Rectal smooth muscle tissue (tissue), 1 donor: ENCODE measurements around the gene TRAF3IP3.

Experiments
- H3K27ac ChIP-seq: one replicate; pipeline ENCODE4 v1.7.0; 2013; ENCODE audit warnings: low read depth, low read length, inconsistent platforms
- H3K27me3 ChIP-seq: one replicate; pipeline ENCODE4 v1.7.0; 2013; ENCODE audit warnings: low read length; ENCODE audit not compliant: control insufficient read depth, insufficient read depth
- H3K36me3 ChIP-seq: one replicate; pipeline ENCODE4 v1.7.0; 2013; ENCODE audit warnings: low read length; ENCODE audit not compliant: control insufficient read depth, insufficient read depth
- H3K4me1 ChIP-seq: one replicate; pipeline ENCODE4 v1.7.0; 2013; ENCODE audit warnings: low read length; ENCODE audit not compliant: control insufficient read depth, insufficient read depth
- H3K4me3 ChIP-seq: one replicate; pipeline ENCODE4 v1.7.0; 2013; ENCODE audit warnings: low read length
- H3K9ac ChIP-seq: one replicate; pipeline ENCODE4 v1.7.0; 2013; ENCODE audit warnings: low read length

TRAF3IP3 gene

DNA sequence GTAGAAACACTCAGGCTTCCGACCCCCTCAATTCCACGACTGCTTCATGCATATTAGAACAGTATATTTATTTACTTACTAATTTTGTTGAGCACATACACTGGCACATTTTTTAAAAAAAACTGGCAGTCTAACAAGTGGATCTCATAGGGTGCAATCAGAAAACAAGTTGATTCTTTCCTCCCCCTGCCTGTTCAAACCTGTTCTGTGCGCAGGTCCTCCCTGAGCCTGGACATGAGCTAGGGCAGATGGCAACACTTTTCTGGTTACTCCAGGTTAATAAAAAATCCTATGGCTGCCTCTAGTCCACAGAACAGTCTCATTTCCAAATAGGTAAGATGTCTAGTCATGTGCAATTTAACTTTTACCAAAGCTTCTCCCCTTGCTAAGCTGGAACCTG, 32.6 kb upstream of the TRAF3IP3 start:
- H3K4me3 ChIP-seq = no peak overlapping the region
- no peaks in the 10 kb centered on the region for H3K27me3 ChIP-seq
- H3K36me3 ChIP-seq = no peaks in the 10 kb centered on the region
- H3K27ac ChIP-seq = no peak overlapping the region
- no peak overlapping the region for H3K9ac ChIP-seq
- no peaks in the 10 kb centered on the region for H3K4me1 ChIP-seq

DNA sequence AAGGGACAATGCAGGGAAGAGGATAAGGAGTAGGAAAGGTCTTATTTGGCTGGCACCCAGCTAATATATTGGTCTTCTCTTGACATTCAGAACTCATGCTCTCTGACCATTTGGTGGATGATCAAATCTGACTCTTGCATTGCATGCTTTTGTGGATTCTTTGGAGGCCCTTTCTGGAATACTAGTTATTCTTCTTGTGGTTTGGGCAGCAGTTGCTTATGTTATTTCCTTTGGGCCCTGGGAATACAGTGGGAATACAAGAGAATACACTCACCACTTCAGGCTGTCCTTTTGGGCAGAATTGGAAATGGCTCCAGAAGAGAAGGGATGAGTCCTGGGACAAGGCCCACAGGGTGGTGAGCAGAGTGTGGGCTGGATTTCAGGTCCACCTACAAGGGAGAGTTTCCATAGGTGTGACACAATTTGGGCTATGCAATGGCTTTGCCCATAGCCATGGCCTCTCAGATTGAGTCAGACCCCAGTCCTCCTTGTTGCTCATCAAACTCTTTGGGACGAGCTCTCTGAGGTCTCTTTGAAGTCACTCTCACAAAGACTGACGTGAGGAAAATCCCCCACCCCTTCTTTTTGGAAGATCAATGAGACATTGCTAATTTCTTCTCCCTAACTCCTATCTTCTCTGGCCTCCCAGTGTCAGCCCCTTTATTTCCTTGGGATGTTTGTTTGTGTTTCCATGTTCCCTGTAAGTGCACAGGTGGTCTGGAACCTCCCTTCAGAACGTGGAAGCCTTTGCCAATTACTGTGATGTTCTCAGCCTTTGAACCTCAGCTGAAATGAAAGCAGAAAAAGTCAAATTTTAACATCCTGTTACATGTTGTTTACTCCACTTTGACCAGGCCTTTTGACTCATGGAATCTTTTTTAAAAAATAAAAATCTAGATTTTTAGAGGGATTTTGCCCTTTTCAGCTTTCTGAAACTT, 31.8 kb upstream of the TRAF3IP3 start:
- H3K9ac ChIP-seq = no peak overlapping the region
- H3K4me1 ChIP-seq = no peaks in the 10 kb centered on the region
- no peak overlapping the region for H3K27ac ChIP-seq
- H3K36me3 ChIP-seq = no peaks in the 10 kb centered on the region
- H3K27me3 ChIP-seq = no peaks in the 10 kb centered on the region
- H3K4me3 ChIP-seq = no peak overlapping the region

- H3K27ac ChIP-seq = no peak overlapping the region
- H3K27me3 ChIP-seq = no peaks in the 10 kb centered on the region
- H3K4me3 ChIP-seq = no peak overlapping the region
- H3K36me3 ChIP-seq = no peaks in the 10 kb centered on the region
- H3K4me1 ChIP-seq = no peaks in the 10 kb centered on the region
- H3K9ac ChIP-seq = no peak overlapping the region
Observed at GRCh38 chr1:209727286-209727685, 28.6 kb upstream of the TRAF3IP3 start.

DNA sequence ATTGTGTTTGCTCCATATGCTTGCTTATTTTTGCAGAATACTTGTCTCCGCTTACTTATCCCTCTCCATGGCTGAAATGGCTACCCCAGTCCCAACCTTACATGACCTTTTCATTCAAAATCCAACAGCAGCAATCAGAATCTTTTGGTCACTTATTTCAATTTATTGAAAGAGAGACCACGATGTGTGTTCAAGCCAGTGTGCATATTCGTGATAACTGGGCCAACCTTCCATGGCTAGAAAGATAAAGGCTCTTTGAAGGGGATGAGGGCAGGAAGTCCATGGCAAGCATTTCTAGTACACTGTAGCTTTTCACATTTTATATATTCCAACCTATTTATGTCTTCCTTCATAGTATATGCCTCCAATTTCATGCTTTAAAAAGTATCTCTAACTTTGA, 28.1 kb upstream of the TRAF3IP3 start:
- no peaks in the 10 kb centered on the region for H3K36me3 ChIP-seq
- no peak overlapping the region for H3K4me3 ChIP-seq
- H3K27ac ChIP-seq = no peak overlapping the region
- H3K4me1 ChIP-seq = no peaks in the 10 kb centered on the region
- H3K9ac ChIP-seq = no peak overlapping the region
- H3K27me3 ChIP-seq = no peaks in the 10 kb centered on the region

DNA sequence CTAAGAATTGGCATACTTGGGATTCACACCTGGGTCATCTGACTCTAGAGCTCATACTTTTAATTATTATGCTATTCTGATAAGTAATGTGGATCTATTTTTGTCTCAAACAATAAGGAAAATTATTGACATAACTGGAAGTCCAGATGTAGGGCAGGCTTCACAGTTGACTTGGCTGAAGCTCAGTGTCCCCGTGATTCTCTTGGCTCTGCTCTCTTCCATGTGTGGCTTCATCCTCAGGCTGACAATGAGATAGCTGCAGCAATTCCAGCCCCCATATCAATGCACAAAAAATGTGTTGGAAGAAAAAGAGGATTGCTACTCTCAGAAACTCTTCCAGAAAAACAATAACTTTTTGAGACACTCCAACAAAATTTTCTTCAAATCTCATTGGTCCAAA, 27.4 kb upstream of the TRAF3IP3 start:
- H3K36me3 ChIP-seq = no peaks in the 10 kb centered on the region
- H3K4me1 ChIP-seq = no peaks in the 10 kb centered on the region
- no peak overlapping the region for H3K9ac ChIP-seq
- H3K27ac ChIP-seq = no peak overlapping the region
- H3K27me3 ChIP-seq = no peaks in the 10 kb centered on the region
- H3K4me3 ChIP-seq = no peak overlapping the region

GRCh38 chr1:209729436-209729835, 26.4 kb upstream of the TRAF3IP3 start:
- no peak overlapping the region for H3K4me3 ChIP-seq
- no peaks in the 10 kb centered on the region for H3K4me1 ChIP-seq
- H3K9ac ChIP-seq = no peak overlapping the region
- no peaks in the 10 kb centered on the region for H3K27me3 ChIP-seq
- no peaks in the 10 kb centered on the region for H3K36me3 ChIP-seq
- no peak overlapping the region for H3K27ac ChIP-seq

- no peak overlapping the region for H3K9ac ChIP-seq
- H3K4me3 ChIP-seq = no peak overlapping the region
- H3K27me3 ChIP-seq = no peaks in the 10 kb centered on the region
- H3K27ac ChIP-seq = no peak overlapping the region
- no peaks in the 10 kb centered on the region for H3K36me3 ChIP-seq
- H3K4me1 ChIP-seq = no peaks in the 10 kb centered on the region
Observed at GRCh38 chr1:209732725-209733124, 23.1 kb upstream of the TRAF3IP3 start.

- no peaks in the 10 kb centered on the region for H3K36me3 ChIP-seq
- no peaks in the 10 kb centered on the region for H3K4me1 ChIP-seq
- H3K4me3 ChIP-seq = no peak overlapping the region
- no peak overlapping the region for H3K27ac ChIP-seq
- H3K27me3 ChIP-seq = no peaks in the 10 kb centered on the region
- H3K9ac ChIP-seq = no peak overlapping the region
Observed at GRCh38 chr1:209733409-209734192, 22.3 kb upstream of the TRAF3IP3 start.

- Histone ChIP-seq H3K27ac (no peak overlapping the region), H3K4me1 (no peaks in the 10 kb centered on the region), H3K4me3 (no peak overlapping the region), H3K27me3 (no peaks in the 10 kb centered on the region), H3K36me3 (no peaks in the 10 kb centered on the region), H3K9ac (no peak overlapping the region)
Observed at GRCh38 chr1:209736490-209737117, 19.2 kb upstream of the TRAF3IP3 start.

- H3K27ac ChIP-seq = no peak overlapping the region
- no peaks in the 10 kb centered on the region for H3K27me3 ChIP-seq
- H3K4me3 ChIP-seq = no peak overlapping the region
- no peaks in the 10 kb centered on the region for H3K36me3 ChIP-seq
- H3K4me1 ChIP-seq = peaks cover 3% of the 10 kb centered on the region
- no peak overlapping the region for H3K9ac ChIP-seq
Observed at GRCh38 chr1:209737118-209737505, 18.7 kb upstream of the TRAF3IP3 start.

DNA sequence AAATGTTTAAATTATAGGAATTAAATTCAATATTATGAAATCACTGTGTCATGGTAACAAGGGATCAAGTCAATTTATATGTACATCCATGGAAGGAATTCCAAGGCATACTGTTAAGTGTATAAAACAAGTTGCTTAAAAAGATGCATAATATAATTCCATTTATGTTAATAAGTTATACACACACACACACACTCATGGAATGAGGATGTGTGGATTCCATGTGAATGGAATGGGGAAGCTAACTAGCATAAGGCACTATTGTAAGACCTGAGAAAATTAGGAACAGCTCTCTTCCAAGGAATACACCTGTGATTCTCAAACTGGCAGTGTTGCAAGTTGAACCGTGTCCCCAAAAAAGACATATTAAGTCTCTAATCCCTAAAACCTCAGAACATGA, 17.6 kb upstream of the TRAF3IP3 start:
- no peaks in the 10 kb centered on the region for H3K36me3 ChIP-seq
- no peak overlapping the region for H3K9ac ChIP-seq
- H3K4me1 ChIP-seq = peaks cover 3% of the 10 kb centered on the region
- no peak overlapping the region for H3K4me3 ChIP-seq
- H3K27ac ChIP-seq = no peak overlapping the region
- no peaks in the 10 kb centered on the region for H3K27me3 ChIP-seq

DNA sequence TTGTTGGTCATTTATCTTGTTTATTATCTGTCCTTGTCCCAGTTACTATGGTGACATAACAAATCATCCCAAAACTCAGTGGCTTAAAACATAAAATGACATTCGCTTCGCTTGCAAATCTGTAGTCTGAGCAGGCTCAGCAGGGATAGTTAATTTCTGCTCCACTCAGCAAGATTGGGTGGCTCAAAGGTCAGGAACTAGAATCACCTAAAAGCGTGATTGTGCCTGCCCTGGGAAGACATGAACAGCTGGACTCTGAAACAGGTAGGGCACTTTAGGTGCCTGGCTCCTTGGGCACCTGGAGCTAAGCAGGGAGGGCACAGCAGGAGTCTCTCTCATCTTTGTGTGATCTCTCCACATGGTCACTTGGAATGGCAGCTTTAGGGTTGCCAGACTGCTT, 14.7 kb upstream of the TRAF3IP3 start:
- no peak overlapping the region for H3K9ac ChIP-seq
- H3K27me3 ChIP-seq = no peaks in the 10 kb centered on the region
- H3K4me1 ChIP-seq = peaks cover 3% of the 10 kb centered on the region
- H3K4me3 ChIP-seq = no peak overlapping the region
- no peak overlapping the region for H3K27ac ChIP-seq
- H3K36me3 ChIP-seq = no peaks in the 10 kb centered on the region
